Rectal smooth muscle tissue (tissue), 1 donor: Measurements from ENCODE around the gene TXNL1.

ENCODE experiments used
- H3K27ac ChIP-seq: one replicate; pipeline ENCODE4 v1.7.0; 2013; ENCODE audit warnings: low read depth, low read length, inconsistent platforms
- H3K27me3 ChIP-seq: one replicate; pipeline ENCODE4 v1.7.0; 2013; ENCODE audit warnings: low read length; ENCODE audit not compliant: control insufficient read depth, insufficient read depth
- H3K36me3 ChIP-seq: one replicate; pipeline ENCODE4 v1.7.0; 2013; ENCODE audit warnings: low read length; ENCODE audit not compliant: control insufficient read depth, insufficient read depth
- H3K4me1 ChIP-seq: one replicate; pipeline ENCODE4 v1.7.0; 2013; ENCODE audit warnings: low read length; ENCODE audit not compliant: control insufficient read depth, insufficient read depth
- H3K4me3 ChIP-seq: one replicate; pipeline ENCODE4 v1.7.0; 2013; ENCODE audit warnings: low read length
- H3K9ac ChIP-seq: one replicate; pipeline ENCODE4 v1.7.0; 2013; ENCODE audit warnings: low read length

TXNL1 gene

DNA sequence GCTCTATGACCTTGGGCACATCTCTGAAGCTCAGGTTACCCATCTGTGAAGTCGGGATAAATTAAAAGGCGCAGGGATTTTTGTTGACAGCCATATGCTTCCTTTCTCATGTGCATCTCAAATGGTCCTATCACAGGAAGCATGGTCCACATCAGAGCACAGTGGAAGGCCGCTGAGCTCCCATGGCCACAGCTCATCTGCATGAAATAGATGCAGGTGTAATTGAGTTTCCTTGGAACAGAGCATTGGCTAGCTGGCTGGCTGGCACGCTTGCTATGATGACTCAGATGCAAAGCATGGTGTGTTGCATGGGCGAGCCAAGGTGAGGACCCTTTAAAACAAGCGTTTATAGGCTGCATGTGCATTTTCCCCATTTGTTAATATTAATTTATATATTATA is 79.3 kb downstream of the TXNL1 start:
- Histone ChIP-seq H3K27ac (no peak overlapping the region), H3K36me3 (no peaks in the 10 kb centered on the region), H3K9ac (no peak overlapping the region), H3K4me3 (no peak overlapping the region), H3K27me3 (no peaks in the 10 kb centered on the region), H3K4me1 (no peaks in the 10 kb centered on the region)

DNA sequence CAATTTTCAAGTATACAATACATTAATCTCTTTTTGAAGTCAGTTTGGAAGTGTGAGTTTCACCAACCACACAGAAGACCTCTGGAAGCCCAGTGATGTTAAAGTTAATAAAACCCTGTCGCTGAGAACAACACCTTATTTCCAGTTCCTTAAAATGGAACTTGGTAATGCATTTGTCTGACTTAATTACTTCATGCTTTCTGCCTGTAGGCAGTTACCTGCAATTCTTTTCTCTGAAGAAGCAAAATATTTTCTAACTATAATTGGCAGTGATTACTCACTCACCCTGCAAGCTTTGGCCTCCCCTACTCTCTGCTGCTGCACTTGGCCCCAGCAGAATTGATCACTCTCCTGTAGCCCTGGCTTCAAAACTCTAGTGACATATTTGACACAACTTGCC is 81.5 kb downstream of the TXNL1 start:
- Histone ChIP-seq H3K27me3 (no peaks in the 10 kb centered on the region), H3K9ac (no peak overlapping the region), H3K4me1 (no peaks in the 10 kb centered on the region), H3K27ac (no peak overlapping the region), H3K36me3 (no peaks in the 10 kb centered on the region), H3K4me3 (no peak overlapping the region)

DNA sequence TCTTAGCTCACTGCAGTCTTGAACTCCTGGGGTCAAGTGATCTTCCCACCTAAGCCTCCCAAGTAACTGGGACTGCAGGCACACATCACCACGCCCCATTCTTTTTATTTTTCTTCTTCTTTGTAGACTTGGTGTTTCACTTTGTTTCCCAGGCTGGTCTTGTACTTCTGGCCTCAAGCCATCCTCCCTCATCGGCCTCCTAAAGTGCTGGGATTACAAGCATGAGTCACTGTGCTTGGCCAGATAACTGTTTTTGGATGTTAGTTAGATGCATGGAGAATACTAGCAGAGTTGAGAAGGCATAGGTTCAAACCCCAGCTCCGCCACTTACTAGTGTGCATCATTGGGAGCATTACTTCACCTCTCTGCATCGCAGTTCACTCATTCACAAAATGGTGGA is 88.3 kb downstream of the TXNL1 start:
- H3K27ac ChIP-seq: no peak overlapping the region
- no peak overlapping the region for H3K4me3 ChIP-seq
- no peaks in the 10 kb centered on the region for H3K4me1 ChIP-seq
- no peak overlapping the region for H3K9ac ChIP-seq
- no peaks in the 10 kb centered on the region for H3K36me3 ChIP-seq
- H3K27me3 ChIP-seq: no peaks in the 10 kb centered on the region
